ENCODE measurements around the gene IMMP2L.

DNA sequence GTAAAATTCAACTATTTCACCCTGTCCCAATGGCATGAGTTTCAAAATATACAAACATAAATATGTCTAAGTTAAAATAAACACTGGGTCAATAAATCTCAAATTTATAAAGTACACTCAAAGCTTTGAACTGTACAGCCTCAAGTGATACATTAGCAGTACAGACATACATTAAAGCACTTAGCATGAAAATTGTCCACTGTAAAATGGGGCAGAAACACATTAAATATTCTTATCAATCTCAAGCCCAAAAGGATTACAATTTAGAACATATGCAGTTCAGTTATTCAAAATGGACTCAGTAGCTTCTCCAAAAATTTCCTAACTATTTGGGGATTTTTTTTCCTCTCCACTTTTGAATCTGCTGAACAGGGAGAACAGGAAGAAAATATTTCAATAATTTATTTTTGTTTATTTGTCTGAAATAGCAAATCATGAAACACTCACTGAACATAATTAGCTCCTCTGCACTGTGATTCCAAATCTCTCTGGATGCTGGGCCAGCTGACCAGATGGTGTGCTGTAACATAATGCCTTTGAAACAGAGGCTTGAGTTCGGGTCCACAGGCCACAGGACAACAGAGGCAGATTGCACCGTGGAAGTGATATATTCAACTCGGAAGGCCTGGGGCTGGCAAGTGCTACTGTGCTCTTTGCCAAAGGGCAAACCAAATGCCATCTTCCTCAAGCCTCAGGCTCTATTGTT is 720.3 kb downstream of the IMMP2L start:
- TF ChIP-seq NFE2 (CRISPR knock-in tag; IDR thresholded peaks at IDR 0.05) (no peak), EP300 (IDR thresholded peaks at IDR 0.05; ENCODE audit: low read depth in 2 of 2, low read length in 2 of 2) (no peak), EP300 (CRISPR knock-in tag; IDR thresholded peaks at IDR 0.05; ENCODE audit: borderline replicate concordance) (no peak)

Data from HepG2 (cell line).